ENCODE data around the gene MAP9.
A peak's percentile ranks its signal among the peaks of the same experiment; 100 is the strongest.

MAP9 gene

GRCh38 chr4:155405059-155405458 is 28.3 kb upstream of the MAP9 start:
- Histone ChIP-seq H3K9ac (ENCODE audit: low read length) (no peak overlapping the region), H2BK12ac (ENCODE audit: low read length) (no peak overlapping the region), H3K79me2 (ENCODE audit: control insufficient read depth, insufficient read depth, low read length, poor library complexity) (no peaks in the 10 kb centered on the region), H3K4me3 (ENCODE audit: low read depth, low read length) (no peak overlapping the region), H2BK120ac (ENCODE audit: insufficient read depth, low read length, poor library complexity) (no peak overlapping the region), H3K18ac (ENCODE audit: low read length) (no peak overlapping the region), H3K79me1 (ENCODE audit: low read length) (no peaks in the 10 kb centered on the region), H3K4me1 (ENCODE audit: control insufficient read depth in 1 of 2, insufficient read depth in 2 of 2, low read length in 2 of 2) (no peaks in the 10 kb centered on the region), H2AFZ (ENCODE audit: insufficient read depth, low read length, poor library complexity) (no peak overlapping the region), H3K36me3 (ENCODE audit: control insufficient read depth in 1 of 2, insufficient read depth in 2 of 2, low read length in 2 of 2) (no peaks in the 10 kb centered on the region), H3K4me2 (ENCODE audit: low read length) (no peak overlapping the region), H4K12ac (ENCODE audit: low read depth, low read length) (no peak overlapping the region), H2BK5ac (ENCODE audit: low read depth, low read length, poor library complexity) (no peak overlapping the region), H3K4ac (ENCODE audit: low read depth, low read length) (no peak overlapping the region), H3K27ac (ENCODE audit: low read depth, low read length) (no peak overlapping the region), H4K8ac (ENCODE audit: low read depth, low read length) (no peak overlapping the region), H3K23ac (ENCODE audit: low read length) (no peak overlapping the region), H4K91ac (ENCODE audit: low read depth, low read length) (no peak overlapping the region), H3K27me3 (ENCODE audit: insufficient read depth, low read length) (no peaks in the 10 kb centered on the region), H3K9me3 (ENCODE audit: insufficient read depth, low read depth, low read length) (no peaks in the 10 kb centered on the region), H3K14ac (ENCODE audit: low read length) (no peak overlapping the region), H2AK5ac (ENCODE audit: low read length) (no peak overlapping the region)
- no CpG with 5 or more reads among the region's 2 CpGs for WGBS (ENCODE audit: extremely low coverage, insufficient coverage, insufficient read length)
- no peak for DNase-seq

- Histone ChIP-seq H3K9me3 (ENCODE audit: insufficient read depth, low read depth, low read length) (peaks cover 4% of the 10 kb centered on the region), H3K79me2 (ENCODE audit: control insufficient read depth, insufficient read depth, low read length, poor library complexity) (no peaks in the 10 kb centered on the region), H3K4me1 (ENCODE audit: control insufficient read depth in 1 of 2, insufficient read depth in 2 of 2, low read length in 2 of 2) (no peaks in the 10 kb centered on the region), H3K27ac (ENCODE audit: low read depth, low read length) (no peak overlapping the region), H3K4me2 (ENCODE audit: low read length) (no peak overlapping the region), H3K4me3 (ENCODE audit: low read depth, low read length) (no peak overlapping the region), H3K27me3 (ENCODE audit: insufficient read depth, low read length) (no peaks in the 10 kb centered on the region), H3K14ac (ENCODE audit: low read length) (no peak overlapping the region), H3K79me1 (ENCODE audit: low read length) (no peaks in the 10 kb centered on the region), H2AK5ac (ENCODE audit: low read length) (no peak overlapping the region), H2BK12ac (ENCODE audit: low read length) (no peak overlapping the region), H2BK5ac (ENCODE audit: low read depth, low read length, poor library complexity) (no peak overlapping the region), H4K91ac (ENCODE audit: low read depth, low read length) (no peak overlapping the region), H4K8ac (ENCODE audit: low read depth, low read length) (no peak overlapping the region), H4K12ac (ENCODE audit: low read depth, low read length) (no peak overlapping the region), H2AFZ (ENCODE audit: insufficient read depth, low read length, poor library complexity) (no peak overlapping the region), H3K4ac (ENCODE audit: low read depth, low read length) (no peak overlapping the region), H3K23ac (ENCODE audit: low read length) (no peak overlapping the region), H3K9ac (ENCODE audit: low read length) (no peak overlapping the region), H3K36me3 (ENCODE audit: control insufficient read depth in 1 of 2, insufficient read depth in 2 of 2, low read length in 2 of 2) (no peaks in the 10 kb centered on the region), H2BK120ac (ENCODE audit: insufficient read depth, low read length, poor library complexity) (no peak overlapping the region), H3K18ac (ENCODE audit: low read length) (no peak overlapping the region)
- DNase-seq = peak in 1 of 2 donors; percentile 42
- no CpG with 5 or more reads among the region's 4 CpGs for WGBS (ENCODE audit: extremely low coverage, insufficient coverage, insufficient read length)
Observed at GRCh38 chr4:155403886-155404285, 27.1 kb upstream of the MAP9 start.

DNA sequence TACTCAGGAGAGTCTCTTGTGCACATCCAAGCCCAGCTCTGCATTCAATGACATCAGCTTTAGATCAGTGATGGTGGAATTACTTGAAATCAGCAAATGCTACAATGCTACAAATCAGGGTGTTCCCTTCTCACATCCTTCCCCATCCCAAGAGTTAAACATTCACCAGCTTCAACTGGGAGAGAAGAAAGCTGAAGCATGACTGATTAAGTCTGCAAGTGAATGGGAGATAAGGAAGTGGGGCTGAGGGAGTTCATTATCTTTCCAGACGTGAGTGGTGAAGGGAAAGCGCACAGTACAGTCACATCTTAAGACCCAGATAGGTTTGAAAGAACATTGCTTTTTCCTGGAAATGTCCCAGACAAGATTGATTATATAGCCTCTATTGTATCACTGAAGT is 26.2 kb upstream of the MAP9 start:
- Histone ChIP-seq H4K12ac (ENCODE audit: low read depth, low read length) (no peak overlapping the region), H4K8ac (ENCODE audit: low read depth, low read length) (no peak overlapping the region), H3K9me3 (ENCODE audit: insufficient read depth, low read depth, low read length) (peaks cover 4% of the 10 kb centered on the region), H2BK120ac (ENCODE audit: insufficient read depth, low read length, poor library complexity) (no peak overlapping the region), H3K4me3 (ENCODE audit: low read depth, low read length) (no peak overlapping the region), H3K23ac (ENCODE audit: low read length) (no peak overlapping the region), H3K27me3 (ENCODE audit: insufficient read depth, low read length) (no peaks in the 10 kb centered on the region), H4K91ac (ENCODE audit: low read depth, low read length) (no peak overlapping the region), H3K4ac (ENCODE audit: low read depth, low read length) (no peak overlapping the region), H3K27ac (ENCODE audit: low read depth, low read length) (no peak overlapping the region), H3K4me2 (ENCODE audit: low read length) (no peak overlapping the region), H2AK5ac (ENCODE audit: low read length) (no peak overlapping the region), H2AFZ (ENCODE audit: insufficient read depth, low read length, poor library complexity) (no peak overlapping the region), H3K4me1 (ENCODE audit: control insufficient read depth in 1 of 2, insufficient read depth in 2 of 2, low read length in 2 of 2) (no peaks in the 10 kb centered on the region), H3K79me2 (ENCODE audit: control insufficient read depth, insufficient read depth, low read length, poor library complexity) (no peaks in the 10 kb centered on the region), H2BK12ac (ENCODE audit: low read length) (no peak overlapping the region), H3K79me1 (ENCODE audit: low read length) (no peaks in the 10 kb centered on the region), H3K18ac (ENCODE audit: low read length) (no peak overlapping the region), H3K36me3 (ENCODE audit: control insufficient read depth in 1 of 2, insufficient read depth in 2 of 2, low read length in 2 of 2) (no peaks in the 10 kb centered on the region), H3K14ac (ENCODE audit: low read length) (no peak overlapping the region), H3K9ac (ENCODE audit: low read length) (no peak overlapping the region), H2BK5ac (ENCODE audit: low read depth, low read length, poor library complexity) (no peak overlapping the region)
- no CpG with 5 or more reads among the region's 2 CpGs for WGBS (ENCODE audit: extremely low coverage, insufficient coverage, insufficient read length)
- DNase-seq = no peak

DNA sequence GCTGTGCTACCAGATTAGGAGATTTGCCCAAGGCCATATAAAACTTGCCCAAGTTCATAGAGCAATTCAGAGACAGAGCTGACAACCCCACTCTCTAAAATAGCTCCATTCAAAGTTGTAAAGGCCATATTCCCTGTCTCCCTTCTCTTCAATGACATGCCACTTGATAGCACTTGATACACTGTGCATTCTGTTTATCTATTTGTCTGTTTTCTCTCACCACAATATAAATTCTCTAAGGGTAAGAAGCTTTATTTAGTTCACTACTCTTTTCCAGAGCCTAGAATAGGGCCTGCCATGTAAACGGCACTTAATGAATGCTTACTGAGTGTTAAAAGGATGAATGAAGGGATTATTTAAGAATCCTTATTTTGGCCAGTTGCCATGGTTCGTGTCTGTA is 24.1 kb upstream of the MAP9 start:
- DNase-seq = no peak
- Histone ChIP-seq H2BK12ac (ENCODE audit: low read length) (no peak overlapping the region), H3K4ac (ENCODE audit: low read depth, low read length) (no peak overlapping the region), H3K9ac (ENCODE audit: low read length) (no peak overlapping the region), H3K23ac (ENCODE audit: low read length) (no peak overlapping the region), H3K9me3 (ENCODE audit: insufficient read depth, low read depth, low read length) (peaks cover 4% of the 10 kb centered on the region), H4K8ac (ENCODE audit: low read depth, low read length) (no peak overlapping the region), H3K79me1 (ENCODE audit: low read length) (no peaks in the 10 kb centered on the region), H3K4me1 (ENCODE audit: control insufficient read depth in 1 of 2, insufficient read depth in 2 of 2, low read length in 2 of 2) (no peaks in the 10 kb centered on the region), H2BK120ac (ENCODE audit: insufficient read depth, low read length, poor library complexity) (no peak overlapping the region), H3K4me2 (ENCODE audit: low read length) (no peak overlapping the region), H2AK5ac (ENCODE audit: low read length) (no peak overlapping the region), H2AFZ (ENCODE audit: insufficient read depth, low read length, poor library complexity) (no peak overlapping the region), H4K91ac (ENCODE audit: low read depth, low read length) (no peak overlapping the region), H3K4me3 (ENCODE audit: low read depth, low read length) (no peak overlapping the region), H2BK5ac (ENCODE audit: low read depth, low read length, poor library complexity) (no peak overlapping the region), H3K27me3 (ENCODE audit: insufficient read depth, low read length) (no peaks in the 10 kb centered on the region), H3K79me2 (ENCODE audit: control insufficient read depth, insufficient read depth, low read length, poor library complexity) (no peaks in the 10 kb centered on the region), H4K12ac (ENCODE audit: low read depth, low read length) (no peak overlapping the region), H3K27ac (ENCODE audit: low read depth, low read length) (no peak overlapping the region), H3K36me3 (ENCODE audit: control insufficient read depth in 1 of 2, insufficient read depth in 2 of 2, low read length in 2 of 2) (no peaks in the 10 kb centered on the region), H3K18ac (ENCODE audit: low read length) (no peak overlapping the region), H3K14ac (ENCODE audit: low read length) (no peak overlapping the region)
- no CpG with 5 or more reads among the region's 2 CpGs for WGBS (ENCODE audit: extremely low coverage, insufficient coverage, insufficient read length)

All from trophoblast cell (in vitro differentiated cells and primary cell).